GM12872 (cell line): Measurements from ENCODE around the gene SLC25A21.

Experiments
- TF ChIP-seq, protein P1 (sequence below): IDR thresholded peaks from 3 replicates; pipeline ENCODE4 v1.5.1; 2011; ENCODE audit warnings: low read depth, mild to moderate bottlenecking, low read length, moderate library complexity; ENCODE audit not compliant: insufficient read depth

SLC25A21 gene

GRCh38 chr14:36707570-36707969 lies 464.8 kb downstream of the SLC25A21 start:
- TF ChIP-seq, protein P1, sequence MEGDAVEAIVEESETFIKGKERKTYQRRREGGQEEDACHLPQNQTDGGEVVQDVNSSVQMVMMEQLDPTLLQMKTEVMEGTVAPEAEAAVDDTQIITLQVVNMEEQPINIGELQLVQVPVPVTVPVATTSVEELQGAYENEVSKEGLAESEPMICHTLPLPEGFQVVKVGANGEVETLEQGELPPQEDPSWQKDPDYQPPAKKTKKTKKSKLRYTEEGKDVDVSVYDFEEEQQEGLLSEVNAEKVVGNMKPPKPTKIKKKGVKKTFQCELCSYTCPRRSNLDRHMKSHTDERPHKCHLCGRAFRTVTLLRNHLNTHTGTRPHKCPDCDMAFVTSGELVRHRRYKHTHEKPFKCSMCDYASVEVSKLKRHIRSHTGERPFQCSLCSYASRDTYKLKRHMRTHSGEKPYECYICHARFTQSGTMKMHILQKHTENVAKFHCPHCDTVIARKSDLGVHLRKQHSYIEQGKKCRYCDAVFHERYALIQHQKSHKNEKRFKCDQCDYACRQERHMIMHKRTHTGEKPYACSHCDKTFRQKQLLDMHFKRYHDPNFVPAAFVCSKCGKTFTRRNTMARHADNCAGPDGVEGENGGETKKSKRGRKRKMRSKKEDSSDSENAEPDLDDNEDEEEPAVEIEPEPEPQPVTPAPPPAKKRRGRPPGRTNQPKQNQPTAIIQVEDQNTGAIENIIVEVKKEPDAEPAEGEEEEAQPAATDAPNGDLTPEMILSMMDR: no peak

DNA sequence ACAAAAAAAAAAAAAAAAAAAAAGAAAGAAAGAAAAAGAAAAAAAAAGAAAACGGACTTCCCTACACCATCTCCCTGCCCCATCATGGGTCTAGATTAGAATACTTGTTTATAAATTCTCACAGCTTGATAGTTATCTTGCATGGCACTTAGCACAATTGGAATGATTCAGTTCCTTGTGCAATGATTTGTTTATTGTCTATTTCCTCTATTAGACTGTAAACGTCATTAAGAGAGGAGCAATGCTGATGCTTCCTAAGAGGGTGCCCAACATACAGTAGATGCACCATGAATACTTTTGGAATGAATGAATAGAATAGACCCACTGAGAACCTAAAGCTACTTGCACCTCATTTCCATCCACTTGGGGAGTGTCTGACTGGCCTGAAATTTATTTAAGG lies 469.9 kb downstream of the SLC25A21 start:
- TF ChIP-seq, protein P1: no peak

- TF ChIP-seq, protein P1: no peak
These were observed 471.3 kb downstream of the SLC25A21 start for GRCh38 chr14:36701132-36701531.

DNA sequence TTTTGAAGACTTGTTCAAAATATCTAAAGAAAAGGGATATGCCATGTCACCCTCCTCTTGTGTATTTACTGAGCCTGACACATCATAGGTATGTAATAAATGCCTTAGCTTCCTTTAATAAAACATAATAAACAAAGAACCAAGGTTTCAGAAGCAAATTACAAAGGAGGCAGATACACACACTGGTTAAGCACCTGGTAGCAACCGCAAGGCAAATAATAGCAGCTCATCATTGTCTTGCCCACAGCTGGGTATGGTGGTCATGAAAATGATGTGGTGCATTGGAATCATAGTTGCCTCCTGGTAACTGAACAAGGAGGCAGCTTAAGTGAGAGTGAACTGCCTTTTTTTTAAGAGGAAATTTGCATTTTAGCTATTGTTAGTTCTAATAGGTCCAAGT lies 471.8 kb downstream of the SLC25A21 start:
- TF ChIP-seq, protein P1: no peak

GRCh38 chr14:36690311-36691040 lies 481.9 kb downstream of the SLC25A21 start:
- TF ChIP-seq, protein P1: no peak

GRCh38 chr14:36684946-36685345 lies 487.5 kb downstream of the SLC25A21 start:
- TF ChIP-seq, protein P1: no peak

- TF ChIP-seq, protein P1: no peak
These were observed 489.2 kb downstream of the SLC25A21 start for GRCh38 chr14:36683083-36683724.
